Activated effector memory CD4-positive, alpha-beta T cell treated with anti-CD3 and anti-CD28 coated beads, Interleukin-2, amount 50 U/mL, for 16 hours (primary cell): ENCODE data around the gene IGF2BP2.
"Not testable (repeated sequence)": the region's sequence is repeated elsewhere in the genome, so short reads cannot be mapped to it uniquely, and the experiment has no call there.

Source experiments
- DNase-seq: peaks from one replicate; pipeline ENCODE4 v3.0.0-alpha.2; 2020

Gene IGF2BP2

DNA sequence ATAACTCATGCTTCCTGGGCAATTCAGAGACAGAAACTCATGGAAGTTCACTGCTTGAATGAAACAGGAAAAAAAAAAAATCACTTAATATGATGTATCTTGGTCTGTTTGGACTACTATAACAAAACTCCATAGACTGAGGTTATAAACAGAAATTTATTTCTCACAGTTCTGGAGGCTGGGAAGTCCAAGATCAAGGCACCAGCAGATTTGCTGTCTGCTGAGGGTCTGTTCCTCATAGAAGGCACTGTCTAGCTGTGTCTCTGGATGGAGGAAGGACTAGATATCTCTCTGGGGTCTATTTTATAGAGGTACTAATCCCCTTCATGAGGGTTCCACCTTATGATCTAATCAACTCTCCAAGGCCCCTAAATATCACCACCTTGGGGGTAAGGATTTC, 119.3 kb downstream of the IGF2BP2 start:
- no peak for DNase-seq

DNA sequence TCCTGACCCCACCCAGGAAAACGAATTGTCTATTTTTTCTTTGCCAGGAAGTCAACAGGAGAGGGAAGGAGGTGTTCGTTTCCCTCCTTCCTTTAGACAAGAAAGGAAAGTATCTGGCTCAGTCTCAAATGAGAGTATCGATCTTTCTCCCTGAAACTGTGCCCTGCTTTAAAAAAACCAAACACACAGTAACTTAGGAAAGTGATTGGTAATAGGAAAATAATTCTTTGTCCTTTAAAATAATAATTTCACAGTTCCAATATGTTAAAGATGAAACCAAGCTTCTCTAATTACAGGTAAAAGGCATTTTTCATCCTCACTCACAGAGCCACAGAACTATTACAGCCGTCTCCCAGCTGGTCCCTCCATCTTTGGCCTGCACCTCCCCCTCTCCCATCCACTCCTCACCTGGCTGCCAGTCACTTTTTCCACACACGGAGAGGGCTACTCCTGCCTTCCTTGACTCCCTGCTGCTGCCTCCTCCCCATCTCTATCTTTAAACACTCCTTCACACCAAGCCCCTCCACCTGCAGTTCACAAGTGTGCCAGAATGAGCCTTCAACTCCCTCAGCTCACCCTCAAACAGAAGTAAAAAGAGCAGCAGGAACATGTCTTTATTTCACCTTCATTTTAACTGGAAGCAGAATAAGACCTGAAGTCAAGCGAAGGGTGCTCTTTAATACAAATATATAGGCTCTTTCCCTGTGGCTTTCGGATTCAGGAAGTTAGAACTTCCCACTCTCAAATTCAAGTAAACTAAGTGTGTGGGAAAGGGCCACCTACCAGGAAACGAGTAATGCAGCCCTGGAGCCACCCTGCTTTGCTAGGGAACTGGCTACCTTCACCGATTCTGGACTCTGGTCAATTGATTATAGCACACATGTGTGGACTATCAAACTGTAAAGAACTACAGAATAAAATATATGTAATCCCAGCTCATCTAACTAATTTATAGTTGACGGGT, 122.3 kb downstream of the IGF2BP2 start:
- no peak for DNase-seq

DNA sequence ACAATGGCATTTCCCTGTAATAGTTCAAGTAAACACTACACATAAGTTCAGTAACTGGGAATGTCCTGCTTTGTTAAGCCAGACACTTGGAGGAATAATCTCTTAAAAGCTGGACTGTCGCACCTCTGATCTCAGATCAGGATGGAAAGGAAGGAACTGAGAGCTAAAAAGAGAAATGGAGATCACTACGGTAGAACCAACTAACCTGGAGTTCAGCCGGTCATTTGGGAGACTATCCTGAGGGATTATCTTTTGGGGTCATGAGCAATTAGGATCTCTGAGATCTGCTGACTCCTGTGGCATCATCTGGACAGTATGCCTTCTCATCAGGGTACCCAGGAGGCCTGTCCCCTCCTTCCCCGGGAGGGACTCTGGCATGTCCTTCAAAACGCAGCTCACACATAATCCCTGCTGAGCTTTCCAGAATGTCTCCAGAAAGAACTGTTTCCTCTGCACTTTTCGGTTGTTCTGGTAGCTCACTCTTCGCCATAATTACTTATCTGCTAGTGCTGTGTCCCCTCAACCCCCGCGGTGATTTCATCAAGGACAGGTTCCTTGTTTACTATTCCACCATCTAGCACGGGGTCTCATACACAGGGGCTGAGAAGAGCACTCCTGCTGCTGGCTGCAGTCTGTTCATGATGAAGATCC, 123.1 kb downstream of the IGF2BP2 start:
- no peak for DNase-seq

DNA sequence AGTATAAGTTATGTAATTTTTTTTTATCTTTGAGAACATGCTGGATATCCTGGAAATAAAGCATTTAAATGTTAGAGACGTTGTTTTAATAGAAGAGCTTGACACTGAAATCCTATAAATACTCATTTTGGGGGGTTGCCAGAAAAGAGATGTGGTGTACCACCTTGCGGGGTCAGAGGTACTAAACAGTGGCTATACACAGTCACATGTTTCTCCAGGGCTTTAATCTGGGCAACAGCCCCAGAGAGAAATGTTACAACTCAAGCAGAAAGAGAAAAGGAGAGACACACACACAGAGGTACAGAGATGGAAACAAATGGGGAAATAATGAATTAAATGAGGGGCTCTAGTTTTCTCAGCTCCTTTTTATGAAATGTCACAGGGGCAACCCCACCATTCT, 124.9 kb downstream of the IGF2BP2 start:
- no peak for DNase-seq

DNA sequence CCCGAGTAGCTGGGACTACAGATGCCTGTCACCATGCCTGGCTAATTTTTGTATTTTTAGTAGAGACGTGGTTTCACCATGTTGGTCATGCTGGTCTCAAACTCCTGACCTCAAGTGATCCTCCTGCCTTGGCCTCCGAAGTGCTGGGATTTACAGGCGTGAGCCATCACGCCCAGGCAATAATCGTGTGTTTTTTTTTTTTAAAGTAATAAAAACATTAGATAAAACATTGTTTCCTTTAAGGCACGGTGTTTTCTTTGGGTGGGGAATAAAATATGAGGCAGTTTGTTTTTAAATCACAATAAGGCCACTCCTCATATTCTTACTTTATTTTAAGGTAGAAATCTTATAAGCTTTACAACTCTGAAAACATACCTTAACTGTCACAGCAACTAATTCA, 127.6 kb downstream of the IGF2BP2 start:
- not testable (repeated sequence) for DNase-seq

DNA sequence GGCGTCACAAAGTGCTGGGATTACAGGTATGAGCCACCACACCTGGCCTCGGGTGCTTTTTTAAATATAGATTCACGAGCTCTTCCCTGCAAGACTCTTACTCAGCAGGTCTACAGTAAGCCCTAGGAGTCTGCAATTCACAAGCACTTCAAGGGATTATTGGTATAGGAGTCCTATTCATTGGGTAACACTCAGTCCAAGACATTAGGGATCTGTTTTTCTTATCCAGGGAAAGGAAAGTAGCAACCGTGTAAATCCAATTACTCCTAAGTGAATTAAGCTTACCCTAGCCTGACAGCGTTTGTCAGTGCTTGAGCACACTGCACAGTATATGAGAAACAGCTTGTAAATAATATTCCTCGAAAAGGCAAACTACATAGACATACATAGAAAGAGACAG, 128.8 kb downstream of the IGF2BP2 start:
- no peak for DNase-seq

DNA sequence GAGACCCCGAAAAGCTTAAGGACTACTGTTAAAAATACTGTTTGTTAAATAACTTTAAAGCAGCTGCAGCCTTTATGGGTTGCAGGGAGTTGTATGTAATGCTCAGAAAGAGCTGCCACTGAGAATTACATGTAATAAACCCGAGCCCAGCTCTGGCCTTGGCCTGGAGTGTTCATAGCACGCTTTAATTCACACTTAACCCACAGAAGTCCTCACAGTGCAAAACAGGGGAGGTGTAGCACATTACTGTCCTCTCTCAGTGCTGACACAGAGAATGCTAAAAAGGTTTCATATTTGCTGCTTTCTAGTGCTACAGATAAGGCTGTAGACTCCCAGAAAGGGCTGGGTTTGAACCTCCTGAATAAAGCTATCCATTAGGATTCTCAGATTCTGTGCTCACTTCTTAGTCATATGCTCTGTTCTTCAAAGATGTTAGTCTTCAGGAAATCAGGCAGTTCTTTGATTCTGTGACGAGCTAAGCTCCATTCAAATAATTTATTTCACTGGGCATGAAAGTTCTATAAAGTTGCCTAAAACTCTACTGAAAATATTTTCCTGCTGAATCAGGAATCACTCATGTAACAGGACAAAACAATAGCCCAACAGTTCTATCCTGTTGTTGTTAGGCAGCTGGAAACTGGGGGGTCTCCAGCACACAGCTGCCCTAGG, 130.7 kb downstream of the IGF2BP2 start:
- no peak for DNase-seq

DNA sequence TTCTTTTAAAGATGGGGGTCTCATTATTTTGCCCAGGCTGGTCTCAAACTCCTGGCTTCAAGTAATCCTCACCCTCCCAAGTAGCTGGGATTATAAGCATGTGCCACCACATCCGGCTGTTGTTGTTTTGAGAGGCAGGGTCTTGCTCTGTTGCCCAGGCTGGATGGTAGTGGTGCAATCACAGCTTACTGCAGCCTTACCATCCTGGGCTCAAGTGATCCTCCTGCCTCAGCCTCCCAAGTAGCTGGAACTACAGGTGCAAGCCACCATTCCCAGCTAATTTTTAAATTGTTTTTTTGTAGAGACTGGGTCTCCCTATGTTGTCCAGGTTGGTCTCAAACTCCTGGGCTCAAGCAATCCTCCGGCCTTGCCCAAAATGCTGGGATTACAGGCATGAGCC, 133.2 kb downstream of the IGF2BP2 start:
- DNase-seq, result no peak

DNA sequence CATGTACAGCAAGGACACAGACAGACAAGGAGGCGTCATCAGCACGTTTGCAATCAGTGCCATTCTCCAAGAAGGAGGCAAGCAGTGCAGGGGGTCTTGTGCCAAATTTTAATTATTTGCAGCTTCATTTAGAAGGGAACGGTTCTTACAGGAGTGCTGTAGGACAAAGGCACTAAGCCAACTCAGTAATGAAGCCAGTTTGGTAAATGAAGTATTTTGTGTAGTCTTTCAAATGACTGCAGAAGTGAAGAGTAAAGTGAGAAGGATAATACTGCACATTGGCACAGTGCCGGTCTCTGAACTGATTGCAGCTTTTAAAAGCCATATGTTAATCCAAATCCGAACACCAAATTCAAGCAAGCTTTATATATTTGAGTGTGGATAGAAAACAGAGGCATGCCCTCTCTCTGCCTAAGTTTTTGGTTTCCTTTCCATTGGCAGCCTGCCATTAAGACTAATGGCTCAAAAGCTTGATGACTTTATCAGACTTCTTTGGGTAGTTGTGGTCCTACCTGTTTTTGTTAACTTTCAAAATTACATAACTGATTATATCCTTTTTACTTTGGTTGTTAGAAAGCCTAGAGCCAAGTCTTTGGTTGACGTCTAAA, 137.5 kb downstream of the IGF2BP2 start:
- DNase-seq, result no peak

DNA sequence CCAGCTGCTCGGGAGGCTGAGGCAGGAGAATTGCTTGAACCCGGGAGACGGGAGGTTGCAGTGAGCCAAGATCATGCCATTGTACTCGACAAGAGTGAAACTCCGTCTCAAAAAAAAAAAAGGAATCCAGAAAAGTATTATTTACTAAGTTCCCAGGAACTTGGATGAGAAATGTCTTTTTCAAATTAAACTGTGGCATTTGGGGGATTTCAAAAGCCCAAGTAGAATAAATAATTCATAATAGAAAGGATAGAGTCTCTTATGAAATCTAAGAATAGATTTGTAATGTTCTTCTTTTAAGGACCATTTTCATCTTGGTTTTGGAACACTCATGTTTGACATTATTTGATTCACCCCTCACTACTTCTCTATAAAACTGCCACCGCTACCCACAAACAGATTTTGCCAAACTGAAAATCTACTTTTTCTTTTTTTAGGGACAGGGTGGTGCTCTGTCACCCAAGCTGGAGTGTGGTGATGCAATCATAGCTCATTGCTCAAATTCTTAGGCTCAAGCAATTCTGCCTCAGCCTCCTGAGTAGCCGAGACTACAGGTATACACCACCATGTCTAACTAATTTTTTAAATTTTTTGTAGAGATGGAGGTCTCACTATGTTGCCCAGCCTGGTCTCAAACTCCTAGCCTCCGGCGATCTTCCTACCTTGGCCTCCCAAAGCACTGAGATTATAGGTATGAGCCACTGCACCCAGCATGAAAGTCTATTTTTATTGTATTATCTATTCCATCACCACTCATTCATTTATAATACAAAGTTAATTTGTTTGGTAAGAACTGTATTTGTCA, 139.4 kb downstream of the IGF2BP2 start:
- no peak for DNase-seq

DNA sequence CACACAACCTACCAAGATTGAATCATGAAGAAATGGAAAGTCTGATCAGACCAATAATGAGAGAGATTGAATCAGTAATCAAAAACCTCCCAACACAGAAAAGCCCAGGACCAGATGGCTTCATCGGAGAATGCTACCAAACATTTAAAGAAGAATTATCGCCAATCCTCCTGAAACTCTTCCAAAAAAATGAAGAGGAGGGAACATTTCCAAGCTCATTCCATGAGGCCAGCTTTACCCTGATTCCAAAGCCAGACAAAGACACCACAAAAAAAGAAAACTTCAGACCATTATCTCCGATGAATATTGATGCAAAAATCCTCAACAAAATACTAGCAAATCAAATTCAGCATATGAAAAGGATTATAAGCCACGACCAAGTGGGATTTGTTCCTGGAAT, 144.6 kb downstream of the IGF2BP2 start:
- DNase-seq, result no peak

DNA sequence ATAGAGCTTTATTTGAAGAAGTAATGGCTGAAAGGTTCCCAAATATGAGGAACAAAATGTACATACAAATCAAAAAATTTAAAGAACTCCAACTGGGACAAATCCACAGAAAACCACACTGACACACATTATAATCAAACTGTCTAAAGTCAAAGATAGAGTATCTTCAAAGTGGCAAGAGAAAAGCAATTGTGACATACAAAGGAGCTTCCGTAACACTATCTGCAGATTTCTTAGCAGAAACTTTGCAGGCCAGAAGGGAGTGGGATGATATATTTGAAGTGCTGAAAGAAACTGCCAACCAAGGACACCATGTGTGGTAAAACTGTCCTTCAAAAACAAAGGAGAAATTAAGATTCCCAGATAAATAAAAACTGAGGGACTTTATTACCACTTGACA, 146.8 kb downstream of the IGF2BP2 start:
- DNase-seq, result no peak

DNA sequence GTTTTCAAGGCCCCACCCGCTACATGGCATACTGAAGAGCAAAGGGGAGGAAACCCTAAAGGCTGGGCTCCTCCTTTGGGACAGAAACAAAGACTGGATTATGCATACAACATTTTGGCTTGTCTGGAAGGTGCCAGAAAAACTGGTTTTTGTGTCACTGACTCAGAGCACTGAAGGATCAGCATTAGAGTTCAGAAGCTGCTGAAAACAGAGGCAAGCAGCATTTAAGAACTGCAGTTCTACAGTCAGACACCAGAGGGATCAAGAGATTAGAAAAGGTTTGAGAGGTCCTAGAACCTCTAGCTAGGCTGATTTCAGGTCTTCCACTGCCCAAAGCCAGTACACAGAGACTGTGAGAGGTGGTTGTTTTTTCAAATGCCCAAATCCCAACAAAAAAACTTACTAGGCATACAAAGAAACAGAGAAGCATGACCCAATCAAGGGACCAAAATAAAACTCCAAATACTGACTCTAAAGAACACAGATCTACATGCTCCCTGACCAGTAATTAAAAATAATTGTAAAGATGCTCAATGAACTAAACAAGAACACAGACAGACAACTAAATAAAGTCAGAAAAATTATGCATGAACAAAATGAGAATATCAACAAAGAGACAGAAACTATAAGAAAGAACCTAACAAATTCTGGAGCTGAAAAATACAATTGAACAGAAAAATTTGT, 147.6 kb downstream of the IGF2BP2 start:
- no peak for DNase-seq

DNA sequence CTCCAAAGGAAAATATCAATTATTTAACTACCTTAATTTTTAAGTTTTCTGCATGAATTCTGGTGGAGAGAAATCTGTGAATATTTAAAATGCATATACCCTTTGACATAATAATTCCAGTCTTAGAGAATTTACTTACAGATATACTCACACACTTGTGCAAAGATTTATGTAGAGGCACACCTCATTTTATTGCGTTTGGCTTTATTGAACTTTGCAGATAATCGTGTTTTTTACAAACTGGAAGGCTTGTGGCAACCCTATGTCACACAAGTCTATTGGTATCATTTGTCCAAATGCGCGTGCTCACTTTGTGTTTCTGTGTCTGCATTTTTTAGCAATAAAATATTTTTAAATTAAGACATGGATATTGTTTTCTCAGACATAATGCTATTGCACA, 157.3 kb downstream of the IGF2BP2 start:
- no peak for DNase-seq

DNA sequence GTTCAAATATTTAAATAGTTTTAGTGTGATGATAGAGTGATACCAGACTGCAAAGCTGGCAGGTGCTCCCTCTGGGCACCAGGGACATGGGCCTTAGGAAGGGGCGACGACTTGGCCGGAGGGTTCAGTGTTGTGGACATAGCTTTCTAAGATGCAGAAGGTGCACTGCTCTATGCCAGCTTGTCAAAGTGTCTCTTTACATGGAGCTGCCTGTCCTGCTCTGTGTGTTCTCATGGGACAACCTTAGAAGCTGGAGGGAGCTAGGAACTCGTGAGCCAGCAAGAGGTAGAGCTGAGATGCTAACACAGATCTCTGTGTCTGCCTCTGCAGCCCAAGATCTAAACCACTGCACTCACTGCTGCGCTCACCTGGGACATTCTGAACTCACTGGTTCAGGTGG, 160.9 kb downstream of the IGF2BP2 start:
- DNase-seq, result no peak

DNA sequence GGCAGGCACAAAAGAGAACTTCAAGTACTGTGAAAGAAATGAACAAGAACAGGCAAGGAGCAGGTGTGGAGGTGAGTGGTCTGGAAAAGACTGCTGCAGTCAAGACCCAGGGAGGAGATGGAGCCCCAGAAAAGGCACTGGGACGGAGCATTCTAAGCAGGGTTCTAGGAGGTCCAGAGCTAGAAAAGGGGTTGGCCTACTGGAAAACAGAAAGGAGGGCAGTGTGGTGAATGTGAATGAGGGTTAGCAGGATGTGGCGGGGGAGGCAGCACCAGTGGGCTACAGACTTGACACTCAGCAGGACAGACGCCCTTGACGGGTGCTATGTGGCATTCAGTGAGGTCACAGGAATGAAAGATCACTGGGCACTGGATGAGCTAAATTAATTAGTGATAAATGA, 163.1 kb downstream of the IGF2BP2 start:
- DNase-seq, result no peak

DNA sequence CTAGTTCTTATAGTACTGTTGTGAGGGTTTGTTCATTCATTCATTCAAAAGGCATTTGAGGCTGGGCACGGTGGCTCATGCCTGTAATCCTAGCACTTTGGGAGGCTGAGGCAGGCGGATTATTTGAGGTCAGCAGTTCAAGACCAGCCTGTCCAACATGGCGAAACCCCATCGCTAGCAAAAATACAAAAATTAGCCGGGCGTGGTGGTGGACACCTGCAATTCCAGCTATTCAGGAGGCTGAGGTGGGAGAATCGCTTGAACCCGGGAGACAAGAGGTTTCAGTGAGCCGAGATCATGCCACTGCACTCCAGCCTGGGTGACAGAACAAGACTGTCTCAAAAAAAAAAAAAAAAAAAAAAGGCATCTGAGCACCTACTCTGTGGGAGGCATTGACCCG, 163.5 kb downstream of the IGF2BP2 start:
- DNase-seq, result not testable (repeated sequence)

DNA sequence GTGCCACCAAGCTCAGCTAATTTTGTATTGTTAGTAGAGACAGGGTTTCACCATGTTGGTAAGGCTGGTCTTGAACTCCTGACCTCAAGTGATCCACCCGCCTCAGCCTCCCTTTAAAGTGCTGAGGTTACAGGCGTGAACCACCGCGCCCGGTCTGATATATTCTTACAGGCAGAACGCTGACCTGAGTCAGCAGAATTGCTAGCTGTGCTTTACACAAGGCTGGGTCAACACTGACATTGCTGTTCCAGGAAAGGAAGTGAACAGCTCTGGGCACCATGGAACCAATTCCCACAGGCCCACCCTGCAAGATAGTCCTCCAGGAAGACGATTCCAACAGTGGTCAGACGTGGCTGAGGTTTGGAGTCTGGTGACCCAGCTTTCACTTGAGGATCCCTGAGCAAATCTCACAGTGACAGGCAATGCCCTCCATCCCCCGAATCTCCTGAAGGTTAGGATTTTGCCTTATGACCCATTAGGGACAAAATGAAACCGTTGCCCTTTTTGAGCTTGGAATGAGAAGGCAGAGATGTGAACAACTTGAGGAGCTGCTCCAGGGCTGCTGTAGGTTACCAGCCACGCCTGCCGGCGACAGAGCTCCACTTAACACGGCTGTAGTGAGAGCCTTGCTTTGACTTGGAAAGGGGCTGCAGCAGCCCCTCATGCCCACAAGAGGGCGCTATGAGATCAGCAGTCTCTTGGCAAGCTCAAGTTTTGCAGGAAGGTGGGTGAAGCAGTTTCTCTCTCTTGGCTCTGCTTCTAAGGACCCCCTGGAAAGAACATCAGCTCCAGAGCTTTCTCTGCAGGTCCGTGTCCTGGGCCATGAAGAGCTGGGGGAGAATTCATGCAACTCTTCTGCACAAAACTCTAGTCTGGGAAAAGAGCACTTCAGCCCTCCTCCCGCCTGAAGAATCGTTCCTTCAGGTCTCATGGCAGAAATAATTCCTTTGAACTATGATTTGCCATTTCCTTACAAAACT, 164.6 kb downstream of the IGF2BP2 start:
- DNase-seq, result peak; percentile 82

DNA sequence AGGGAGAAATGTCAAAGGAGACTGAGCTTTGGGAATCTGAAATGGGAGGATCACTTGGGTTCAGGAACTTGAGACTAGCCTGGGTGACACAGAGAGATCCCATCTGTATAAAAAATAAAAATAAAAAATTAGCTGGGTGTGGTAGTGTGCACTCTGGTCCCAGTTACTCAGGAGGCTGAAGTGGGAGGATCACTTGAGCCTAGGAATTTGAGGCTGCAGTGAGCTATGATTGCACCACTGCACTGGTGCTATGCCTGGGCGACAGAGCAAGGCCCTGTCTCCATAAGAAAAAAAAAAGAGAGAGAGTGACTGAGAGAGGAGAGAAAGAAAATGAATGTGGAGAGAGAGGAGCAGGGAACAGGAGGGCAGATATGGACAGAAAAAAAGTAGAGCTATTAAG, 165.9 kb downstream of the IGF2BP2 start:
- no peak for DNase-seq

DNA sequence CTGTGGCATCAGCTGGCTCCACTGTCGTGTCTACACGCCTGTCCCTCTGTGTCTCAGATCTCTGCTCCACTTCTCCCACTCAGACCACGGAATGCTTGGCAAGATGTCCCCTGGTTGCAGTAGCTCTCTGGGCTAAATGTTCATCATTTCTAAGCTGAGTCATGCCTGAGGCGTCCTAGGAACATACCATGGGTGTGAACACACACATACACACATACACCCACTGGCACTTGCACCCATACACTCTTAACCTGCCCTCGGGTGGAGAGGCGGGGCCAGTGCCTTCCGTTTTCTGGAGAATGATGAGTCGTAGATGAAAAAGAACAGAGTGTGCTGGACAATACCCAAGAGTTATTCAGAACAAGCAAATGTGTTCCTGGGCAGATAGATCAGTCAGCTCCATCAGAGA, 166.3 kb downstream of the IGF2BP2 start:
- no peak for DNase-seq
